ENCODE measurements around the gene CAMK1.
"Not testable (repeated sequence)": the region's sequence is repeated elsewhere in the genome, so short reads cannot be mapped to it uniquely, and the experiment has no call there.

Gene CAMK1

GRCh38 chr3:9779721-9780457 is 10.1 kb upstream of the CAMK1 start:
- peaks cover 21% of the 10 kb centered on the region for H3K36me3 Mint-ChIP-seq (ENCODE audit: insufficient read depth)
- H3K4me3 Mint-ChIP-seq: peak overlapping the region; percentile 71
- peak overlapping the region; percentile 95 for H3K27ac Mint-ChIP-seq (ENCODE audit: low read depth)
- peaks cover 53% of the 10 kb centered on the region for H3K4me1 Mint-ChIP-seq
- peak; percentile 79 for ATAC-seq (replicated peaks; ENCODE audit: extremely low read depth, poor library complexity, severe bottlenecking)
- H3K27me3 Mint-ChIP-seq: no peaks in the 10 kb centered on the region
- DNase-seq (ENCODE audit: low spot score in 2 of 2): peak in 1 of 2 donors; percentile 17
- no peaks in the 10 kb centered on the region for H3K9me3 Mint-ChIP-seq

- peak overlapping the region; percentile 71 for H3K4me3 Mint-ChIP-seq
- no peak for DNase-seq (ENCODE audit: low spot score in 2 of 2)
- peaks cover 53% of the 10 kb centered on the region for H3K4me1 Mint-ChIP-seq
- peaks cover 18% of the 10 kb centered on the region for H3K36me3 Mint-ChIP-seq (ENCODE audit: insufficient read depth)
- no peak for ATAC-seq (replicated peaks; ENCODE audit: extremely low read depth, poor library complexity, severe bottlenecking)
- peak overlapping the region; percentile 95 for H3K27ac Mint-ChIP-seq (ENCODE audit: low read depth)
- no peaks in the 10 kb centered on the region for H3K27me3 Mint-ChIP-seq
- H3K9me3 Mint-ChIP-seq: no peaks in the 10 kb centered on the region
These were observed 9.4 kb upstream of the CAMK1 start for GRCh38 chr3:9779075-9779593.

GRCh38 chr3:9778143-9779074 is 8.7 kb upstream of the CAMK1 start:
- H3K4me3 Mint-ChIP-seq: no peak overlapping the region

DNA sequence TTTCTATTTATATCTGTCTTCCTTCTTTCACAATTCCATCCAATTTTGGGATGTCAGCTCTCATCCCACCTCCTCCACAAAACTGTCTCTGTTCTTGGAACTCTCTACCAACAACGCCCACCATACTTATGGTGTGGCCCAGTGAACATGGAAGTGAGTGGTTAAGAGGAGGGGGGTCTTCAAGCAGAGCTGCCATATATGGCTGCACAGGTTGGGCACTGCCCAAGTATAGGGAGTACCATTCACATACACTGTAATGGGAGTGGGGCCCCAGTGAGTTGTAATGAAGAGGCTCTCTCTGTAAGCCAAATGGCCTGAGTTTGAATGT is 7.9 kb upstream of the CAMK1 start:
- Mint-ChIP-seq H3K4me1 (peaks cover 49% of the 10 kb centered on the region), H3K27me3 (no peaks in the 10 kb centered on the region), H3K36me3 (ENCODE audit: insufficient read depth) (peaks cover 9% of the 10 kb centered on the region), H3K9me3 (no peaks in the 10 kb centered on the region), H3K27ac (ENCODE audit: low read depth) (no peak overlapping the region), H3K4me3 (no peak overlapping the region)
- no peak for ATAC-seq (replicated peaks; ENCODE audit: extremely low read depth, poor library complexity, severe bottlenecking)
- DNase-seq (ENCODE audit: low spot score in 2 of 2): no peak

More at GRCh38 chr3:9778143-9779074, 8.7 kb upstream of the CAMK1 start:
- no peak for ATAC-seq (replicated peaks; ENCODE audit: extremely low read depth, poor library complexity, severe bottlenecking)
- peaks cover 53% of the 10 kb centered on the region for H3K4me1 Mint-ChIP-seq
- no peaks in the 10 kb centered on the region for H3K9me3 Mint-ChIP-seq
- DNase-seq (ENCODE audit: low spot score in 2 of 2): no peak
- no peaks in the 10 kb centered on the region for H3K27me3 Mint-ChIP-seq
- H3K36me3 Mint-ChIP-seq (ENCODE audit: insufficient read depth): peaks cover 13% of the 10 kb centered on the region
- peak overlapping the region; percentile 95 for H3K27ac Mint-ChIP-seq (ENCODE audit: low read depth)

- Mint-ChIP-seq H3K27me3 (no peaks in the 10 kb centered on the region), H3K9me3 (no peaks in the 10 kb centered on the region), H3K4me3 (no peak overlapping the region), H3K36me3 (ENCODE audit: insufficient read depth) (peaks cover 7% of the 10 kb centered on the region), H3K27ac (ENCODE audit: low read depth) (no peak overlapping the region), H3K4me1 (peaks cover 43% of the 10 kb centered on the region)
- no peak for ATAC-seq (replicated peaks; ENCODE audit: extremely low read depth, poor library complexity, severe bottlenecking)
- no peak for DNase-seq (ENCODE audit: low spot score in 2 of 2)
These were observed 7.3 kb upstream of the CAMK1 start for GRCh38 chr3:9776896-9777693.

GRCh38 chr3:9771007-9771406 is 1.3 kb upstream of the CAMK1 start:
- ATAC-seq (replicated peaks; ENCODE audit: extremely low read depth, poor library complexity, severe bottlenecking); H3K9me3 Mint-ChIP-seq; H3K36me3 Mint-ChIP-seq (ENCODE audit: insufficient read depth); H3K27me3 Mint-ChIP-seq; DNase-seq (ENCODE audit: low spot score in 2 of 2): not testable (repeated sequence)
- H3K4me3 Mint-ChIP-seq: peak overlapping the region; percentile 25
- H3K27ac Mint-ChIP-seq (ENCODE audit: low read depth): peak overlapping the region; percentile 80
- H3K4me1 Mint-ChIP-seq: peaks cover 27% of the 10 kb centered on the region

DNA sequence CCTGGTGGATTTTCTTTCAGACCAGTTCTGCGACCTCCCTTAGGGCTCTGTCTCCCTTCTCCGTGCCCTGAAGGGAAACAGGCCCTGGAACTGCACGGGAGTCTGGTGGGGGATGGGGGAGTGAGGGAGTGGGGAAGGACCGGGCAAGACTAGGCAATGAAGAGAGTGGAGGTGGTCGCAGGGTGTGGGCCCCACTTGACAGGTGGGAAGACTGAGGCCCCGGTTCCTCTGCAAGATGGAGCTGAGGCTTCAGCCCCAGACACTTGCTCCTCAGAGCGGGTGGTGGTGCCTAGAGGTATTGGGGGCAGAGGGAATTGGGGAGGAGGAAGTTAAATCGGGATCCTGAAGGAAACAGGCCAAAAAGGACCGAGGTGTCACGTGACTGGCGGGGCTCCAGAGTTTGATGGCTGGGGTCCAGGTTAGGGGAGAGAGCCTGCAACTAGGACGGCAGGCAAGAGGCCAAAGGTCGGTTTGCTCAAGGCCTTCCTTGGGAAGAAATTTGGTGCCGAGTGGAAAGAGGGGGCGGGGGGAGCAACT is 597 bp upstream of the CAMK1 start:
- H3K27me3 Mint-ChIP-seq: no peaks in the 10 kb centered on the region
- peaks cover 27% of the 10 kb centered on the region for H3K4me1 Mint-ChIP-seq
- peak overlapping the region; percentile 25 for H3K4me3 Mint-ChIP-seq
- ATAC-seq (replicated peaks; ENCODE audit: extremely low read depth, poor library complexity, severe bottlenecking) (no peak), DNase-seq (ENCODE audit: low spot score in 2 of 2) (no peak)
- H3K36me3 Mint-ChIP-seq (ENCODE audit: insufficient read depth): no peaks in the 10 kb centered on the region
- H3K27ac Mint-ChIP-seq (ENCODE audit: low read depth): peak overlapping the region; percentile 80
- no peaks in the 10 kb centered on the region for H3K9me3 Mint-ChIP-seq

- ATAC-seq (replicated peaks; ENCODE audit: extremely low read depth, poor library complexity, severe bottlenecking): no peak
- Mint-ChIP-seq H3K9me3 (no peaks in the 10 kb centered on the region), H3K36me3 (ENCODE audit: insufficient read depth) (no peaks in the 10 kb centered on the region), H3K4me1 (peaks cover 27% of the 10 kb centered on the region), H3K27ac (ENCODE audit: low read depth) (no peak overlapping the region), H3K27me3 (no peaks in the 10 kb centered on the region), H3K4me3 (peak overlapping the region; percentile 25)
- DNase-seq (ENCODE audit: low spot score in 2 of 2): no peak
These were observed 735 bp downstream of the CAMK1 start for GRCh38 chr3:9769012-9769411.

GRCh38 chr3:9768141-9768775 is 1.5 kb downstream of the CAMK1 start:
- H3K27ac Mint-ChIP-seq (ENCODE audit: low read depth): peak overlapping the region; percentile 47
- DNase-seq (ENCODE audit: low spot score in 2 of 2) (no peak), ATAC-seq (replicated peaks; ENCODE audit: extremely low read depth, poor library complexity, severe bottlenecking) (no peak)
- no peaks in the 10 kb centered on the region for H3K9me3 Mint-ChIP-seq
- H3K27me3 Mint-ChIP-seq: no peaks in the 10 kb centered on the region
- H3K4me1 Mint-ChIP-seq: peaks cover 27% of the 10 kb centered on the region
- H3K36me3 Mint-ChIP-seq (ENCODE audit: insufficient read depth): no peaks in the 10 kb centered on the region
- H3K4me3 Mint-ChIP-seq: no peak overlapping the region

DNA sequence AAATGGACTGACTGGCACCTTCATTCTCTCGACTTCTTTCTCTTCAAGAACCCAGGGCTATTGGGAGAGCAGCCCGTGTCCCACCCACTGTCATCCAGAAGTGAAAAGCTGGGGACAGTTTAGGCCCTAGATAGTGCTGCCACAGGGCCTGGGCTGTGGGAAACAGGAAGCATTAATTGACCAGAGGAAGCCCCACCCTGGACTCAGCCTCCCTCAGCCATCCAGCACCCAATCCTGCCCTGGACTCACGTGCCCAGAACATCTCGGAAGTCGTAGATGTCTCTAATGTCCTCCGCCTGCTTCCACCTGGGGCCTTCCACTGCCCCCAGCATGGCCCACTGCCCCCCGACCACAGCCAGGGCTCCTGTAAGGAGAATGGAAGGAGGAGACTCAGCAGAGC is 2.3 kb downstream of the CAMK1 start:
- H3K4me1 Mint-ChIP-seq: peaks cover 27% of the 10 kb centered on the region
- H3K27ac Mint-ChIP-seq (ENCODE audit: low read depth): peak overlapping the region; percentile 47
- no peaks in the 10 kb centered on the region for H3K9me3 Mint-ChIP-seq
- ATAC-seq (replicated peaks; ENCODE audit: extremely low read depth, poor library complexity, severe bottlenecking): no peak
- H3K36me3 Mint-ChIP-seq (ENCODE audit: insufficient read depth): no peaks in the 10 kb centered on the region
- H3K27me3 Mint-ChIP-seq: no peaks in the 10 kb centered on the region
- no peak for DNase-seq (ENCODE audit: low spot score in 2 of 2)
- no peak overlapping the region for H3K4me3 Mint-ChIP-seq

- H3K27me3 Mint-ChIP-seq: no peaks in the 10 kb centered on the region
- no peak overlapping the region for H3K27ac Mint-ChIP-seq (ENCODE audit: low read depth)
- no peaks in the 10 kb centered on the region for H3K36me3 Mint-ChIP-seq (ENCODE audit: insufficient read depth)
- H3K4me3 Mint-ChIP-seq: no peak overlapping the region
- H3K4me1 Mint-ChIP-seq: peaks cover 27% of the 10 kb centered on the region
- DNase-seq (ENCODE audit: low spot score in 2 of 2) (no peak), ATAC-seq (replicated peaks; ENCODE audit: extremely low read depth, poor library complexity, severe bottlenecking) (no peak)
- H3K9me3 Mint-ChIP-seq: no peaks in the 10 kb centered on the region
These were observed 3.9 kb downstream of the CAMK1 start for GRCh38 chr3:9765865-9766264.

- H3K27me3 Mint-ChIP-seq: no peaks in the 10 kb centered on the region
- H3K9me3 Mint-ChIP-seq: no peaks in the 10 kb centered on the region
- H3K4me1 Mint-ChIP-seq: peaks cover 10% of the 10 kb centered on the region
- DNase-seq (ENCODE audit: low spot score in 2 of 2) (no peak), ATAC-seq (replicated peaks; ENCODE audit: extremely low read depth, poor library complexity, severe bottlenecking) (no peak)
- H3K4me3 Mint-ChIP-seq: no peak overlapping the region
- no peak overlapping the region for H3K27ac Mint-ChIP-seq (ENCODE audit: low read depth)
- peaks cover 5% of the 10 kb centered on the region for H3K36me3 Mint-ChIP-seq (ENCODE audit: insufficient read depth)
These were observed 6.9 kb downstream of the CAMK1 start for GRCh38 chr3:9762871-9763270.
